Measurements from ENCODE around the gene CPXM2.

- no peak for TF ChIP-seq YY1 (IDR thresholded peaks at IDR 0.05; ENCODE audit: low read depth)
- TF ChIP-seq RAD21 (IDR thresholded peaks at IDR 0.05; ENCODE audit: low read depth) = no peak
- no peak for TF ChIP-seq CREB1 (IDR thresholded peaks at IDR 0.05; ENCODE audit: low read depth)
- no peak for TF ChIP-seq EP300 (IDR thresholded peaks at IDR 0.05; ENCODE audit: borderline replicate concordance)
These were observed 36.8 kb upstream of the CPXM2 start for GRCh38 chr10:123928427-123928826.

All from Ishikawa (cell line).